ENCODE measurements around the gene TTC28.

- TF ChIP-seq CTCF (IDR thresholded peaks at IDR 0.05) (no peak), POLR2A (IDR thresholded peaks at IDR 0.05) (no peak)
Observed at GRCh38 chr22:28146401-28147314, 533.0 kb downstream of the TTC28 start.

Measured in lower leg skin (tissue), 3 donors.